Immature natural killer cell (primary cell): ENCODE measurements around the gene GLI3. TPM values are rescaled to one million over a fixed set of nuclear protein-coding genes. Genes with fewer than 3 reads are reported as not detected.

Experiments used
- DNase-seq, 3 donors: peaks; one replicate each; pipeline ENCODE4 v3.0.0; 2022; ENCODE audit warnings: mixed read lengths in 1 of 3
- H3K27ac Mint-ChIP-seq, 6 donors: one replicate each; pipeline ENCODE4 v1.8.0; 2020; ENCODE audit warnings: mixed read lengths in 6 of 6, mild to moderate bottlenecking in 5 of 6, inconsistent platforms in 4 of 6, moderate library complexity in 3 of 6
- H3K27me3 Mint-ChIP-seq, 3 donors: one replicate each; pipeline ENCODE4 v1.8.0; 2020 to 2021; ENCODE audit warnings: low read depth in 3 of 3, mild to moderate bottlenecking in 3 of 3, mixed read lengths in 3 of 3, moderate library complexity in 3 of 3, inconsistent platforms in 1 of 3
- H3K36me3 Mint-ChIP-seq, 3 donors: one replicate each; pipeline ENCODE4 v1.8.0; 2020; ENCODE audit warnings: mixed read lengths in 3 of 3, inconsistent platforms in 2 of 3, mild to moderate bottlenecking in 2 of 3
- H3K4me1 Mint-ChIP-seq, 2 donors: one replicate each; pipeline ENCODE4 v1.8.0; 2020; ENCODE audit warnings: inconsistent platforms in 2 of 2, mild to moderate bottlenecking in 2 of 2, mixed read lengths in 2 of 2, moderate library complexity in 1 of 2
- H3K4me3 Mint-ChIP-seq, 5 donors: one replicate each; pipeline ENCODE4 v1.8.0; 2020; ENCODE audit warnings: mild to moderate bottlenecking in 5 of 5, mixed read lengths in 5 of 5, inconsistent platforms in 3 of 5, moderate library complexity in 3 of 5
- H3K9me3 Mint-ChIP-seq, 6 donors: one replicate each; pipeline ENCODE4 v1.8.0; 2020; ENCODE audit warnings: mild to moderate bottlenecking in 6 of 6, mixed read lengths in 6 of 6, inconsistent platforms in 4 of 6, moderate library complexity in 3 of 6
- polyA plus RNA-seq, 3 donors: library from polyadenylated mRNA; unstranded; fragments of 300-500 nt; fragmentation: Illumina TruSeq; gene quantifications; one replicate each; pipeline ENCODE4 v1.2.3, GENCODE V29; 2021

GLI3 gene
- polyA plus RNA-seq, 3 donors from 2014 or later: 0.63 to 1.6 TPM; not detected in 1

DNA sequence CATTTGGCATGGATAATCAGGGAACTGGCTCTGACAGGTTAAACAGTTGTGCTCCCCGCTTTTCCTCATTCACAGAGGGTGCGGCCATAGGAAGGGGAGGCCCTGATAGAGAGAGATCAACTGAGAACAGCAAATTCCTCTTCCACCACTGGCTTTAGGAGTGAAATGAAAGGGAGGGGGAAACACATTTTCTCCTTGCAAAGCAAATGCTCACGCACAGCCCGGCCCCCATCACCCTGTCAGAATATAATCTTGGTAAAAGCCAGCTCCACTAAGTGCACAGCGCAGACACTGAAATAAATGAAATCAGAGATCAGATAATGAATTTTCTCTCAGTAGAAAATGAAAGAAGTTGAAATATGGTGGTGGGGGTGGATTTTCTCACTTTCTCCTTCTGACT, 187.2 kb downstream of the GLI3 start:
- H3K27ac Mint-ChIP-seq: peak overlapping the region in 1 of 6 donors; percentile 38
- H3K4me3 Mint-ChIP-seq: no peak overlapping the region
- H3K4me1 Mint-ChIP-seq: no peaks in the 10 kb centered on the region
- DNase-seq: no peak
- H3K9me3 Mint-ChIP-seq: no peaks in the 10 kb centered on the region
- H3K27me3 Mint-ChIP-seq: peaks cover 0 to 2% (median 0%) of the 10 kb centered on the region in 3 donors
- peaks cover 0 to 6% (median 0%) of the 10 kb centered on the region in 3 donors for H3K36me3 Mint-ChIP-seq

DNA sequence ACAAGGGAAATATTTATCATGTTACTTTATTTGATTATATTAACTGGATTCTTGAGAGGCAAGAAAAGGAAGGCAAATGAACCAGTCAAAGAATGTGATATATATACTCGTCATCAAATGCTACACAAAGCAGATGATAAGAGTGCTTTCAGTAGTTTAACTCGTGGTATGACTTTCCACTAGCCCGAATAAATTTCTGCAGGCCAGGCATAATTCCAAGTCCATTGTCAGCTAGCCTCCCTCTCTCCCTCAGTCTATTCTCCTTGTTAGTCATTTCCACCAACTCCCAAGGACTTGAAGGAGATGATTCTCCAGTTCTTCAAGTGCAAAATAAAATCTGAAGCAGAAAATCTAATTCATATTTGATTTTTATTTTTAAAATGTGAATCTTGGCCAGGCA, 190.5 kb downstream of the GLI3 start:
- Mint-ChIP-seq H3K36me3 (peaks cover 0 to 6% (median 0%) of the 10 kb centered on the region in 3 donors), H3K4me3 (no peak overlapping the region), H3K9me3 (no peaks in the 10 kb centered on the region), H3K27me3 (peaks cover 0 to 2% (median 0%) of the 10 kb centered on the region in 3 donors), H3K27ac (no peak overlapping the region), H3K4me1 (no peaks in the 10 kb centered on the region)
- no peak for DNase-seq

GRCh38 chr7:42045961-42046360, 191.0 kb downstream of the GLI3 start:
- peaks cover 0 to 2% (median 0%) of the 10 kb centered on the region in 3 donors for H3K27me3 Mint-ChIP-seq
- H3K36me3 Mint-ChIP-seq: peaks cover 0 to 6% (median 0%) of the 10 kb centered on the region in 3 donors
- no peaks in the 10 kb centered on the region for H3K4me1 Mint-ChIP-seq
- no peak overlapping the region for H3K27ac Mint-ChIP-seq
- DNase-seq: no peak
- no peak overlapping the region for H3K4me3 Mint-ChIP-seq
- H3K9me3 Mint-ChIP-seq: no peaks in the 10 kb centered on the region

GRCh38 chr7:42039921-42040320, 197.1 kb downstream of the GLI3 start:
- no peaks in the 10 kb centered on the region for H3K4me1 Mint-ChIP-seq
- no peak overlapping the region for H3K4me3 Mint-ChIP-seq

DNA sequence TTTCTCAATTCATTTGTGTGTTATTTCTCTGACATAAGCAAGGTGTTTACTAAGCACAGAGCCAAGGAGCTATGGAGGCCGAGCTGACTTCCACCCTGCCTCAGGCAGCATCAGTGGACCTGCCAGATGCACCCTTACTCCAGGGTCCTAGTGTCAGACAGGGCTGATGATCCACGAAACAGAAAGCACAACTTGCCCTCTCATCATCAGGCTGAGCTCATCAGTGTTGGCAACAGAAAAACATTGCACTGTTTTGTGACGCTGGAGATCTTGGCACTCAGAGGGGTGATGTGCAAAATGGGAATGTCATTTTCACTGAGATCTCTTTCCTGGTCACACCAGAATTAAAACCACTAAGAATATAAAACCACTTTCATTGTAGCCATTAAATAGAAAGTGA, 201.8 kb downstream of the GLI3 start:
- peaks cover 0 to 1% (median 0%) of the 10 kb centered on the region in 6 donors for H3K9me3 Mint-ChIP-seq

More at GRCh38 chr7:42039921-42040320, 197.1 kb downstream of the GLI3 start:
- no peak overlapping the region for H3K27ac Mint-ChIP-seq
- H3K36me3 Mint-ChIP-seq: no peaks in the 10 kb centered on the region
- DNase-seq: no peak
- H3K27me3 Mint-ChIP-seq: no peaks in the 10 kb centered on the region
- H3K9me3 Mint-ChIP-seq: peaks cover 0 to 2% (median 0%) of the 10 kb centered on the region in 6 donors

GRCh38 chr7:42033480-42033879, 203.5 kb downstream of the GLI3 start:
- H3K4me1 Mint-ChIP-seq: no peaks in the 10 kb centered on the region
- no peaks in the 10 kb centered on the region for H3K9me3 Mint-ChIP-seq
- no peak overlapping the region for H3K4me3 Mint-ChIP-seq
- H3K36me3 Mint-ChIP-seq: peaks cover 0 to 6% (median 0%) of the 10 kb centered on the region in 3 donors
- H3K27ac Mint-ChIP-seq: no peak overlapping the region
- no peaks in the 10 kb centered on the region for H3K27me3 Mint-ChIP-seq
- DNase-seq: no peak

More for the DNA sequence above, 201.8 kb downstream of the GLI3 start:
- no peaks in the 10 kb centered on the region for H3K27me3 Mint-ChIP-seq
- no peak overlapping the region for H3K27ac Mint-ChIP-seq
- no peak for DNase-seq
- H3K4me3 Mint-ChIP-seq: no peak overlapping the region
- H3K4me1 Mint-ChIP-seq: no peaks in the 10 kb centered on the region
- peaks cover 0 to 6% (median 0%) of the 10 kb centered on the region in 3 donors for H3K36me3 Mint-ChIP-seq

DNA sequence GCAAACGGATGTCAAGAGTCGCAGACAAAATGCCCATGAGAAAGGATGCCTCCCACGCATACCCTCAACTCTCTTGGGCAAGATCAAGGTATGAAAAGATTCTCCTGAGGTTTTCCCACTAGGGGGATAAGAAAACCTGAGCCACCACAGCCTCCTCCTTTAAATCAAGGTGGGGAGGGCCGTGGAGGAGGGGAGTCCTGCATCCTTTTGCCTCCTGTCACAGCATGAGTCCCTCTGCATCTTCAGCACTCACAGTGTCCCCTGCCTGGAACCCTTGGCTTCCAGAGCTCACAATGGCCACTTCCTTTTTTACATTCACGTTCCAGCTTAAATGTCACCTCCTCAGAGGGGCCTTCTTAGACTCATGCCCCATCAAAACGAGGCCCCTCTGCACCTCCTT, 207.6 kb downstream of the GLI3 start:
- Mint-ChIP-seq H3K36me3 (peaks cover 0 to 10% (median 0%) of the 10 kb centered on the region in 3 donors), H3K9me3 (no peaks in the 10 kb centered on the region), H3K27me3 (peaks cover 0 to 2% (median 0%) of the 10 kb centered on the region in 3 donors), H3K4me1 (no peaks in the 10 kb centered on the region), H3K4me3 (no peak overlapping the region), H3K27ac (peak overlapping the region in 1 of 6 donors; percentile 9)
- DNase-seq: no peak

DNA sequence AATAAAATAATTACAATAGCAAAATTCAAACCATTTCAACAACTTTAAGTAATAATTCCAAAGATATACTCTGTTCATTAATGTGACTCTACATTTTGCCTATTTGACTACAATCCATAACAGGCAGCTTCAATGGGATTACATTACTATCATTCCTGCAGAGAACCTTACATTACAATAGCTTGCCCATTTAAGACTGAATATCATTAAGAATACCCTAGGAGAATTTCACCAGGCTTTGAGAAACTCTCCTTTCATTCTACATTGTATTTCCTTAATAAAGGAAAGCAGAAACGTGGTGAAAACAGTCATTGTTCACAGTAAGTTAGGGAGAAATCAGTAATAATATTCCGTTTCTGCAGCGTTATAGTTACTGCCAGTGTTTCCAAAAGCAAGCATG, 209.5 kb downstream of the GLI3 start:
- Mint-ChIP-seq H3K4me3 (no peak overlapping the region), H3K27me3 (peaks cover 0 to 2% (median 0%) of the 10 kb centered on the region in 3 donors), H3K9me3 (no peaks in the 10 kb centered on the region), H3K27ac (no peak overlapping the region), H3K36me3 (peaks cover 0 to 3% (median 0%) of the 10 kb centered on the region in 3 donors), H3K4me1 (no peaks in the 10 kb centered on the region)
- DNase-seq: no peak

DNA sequence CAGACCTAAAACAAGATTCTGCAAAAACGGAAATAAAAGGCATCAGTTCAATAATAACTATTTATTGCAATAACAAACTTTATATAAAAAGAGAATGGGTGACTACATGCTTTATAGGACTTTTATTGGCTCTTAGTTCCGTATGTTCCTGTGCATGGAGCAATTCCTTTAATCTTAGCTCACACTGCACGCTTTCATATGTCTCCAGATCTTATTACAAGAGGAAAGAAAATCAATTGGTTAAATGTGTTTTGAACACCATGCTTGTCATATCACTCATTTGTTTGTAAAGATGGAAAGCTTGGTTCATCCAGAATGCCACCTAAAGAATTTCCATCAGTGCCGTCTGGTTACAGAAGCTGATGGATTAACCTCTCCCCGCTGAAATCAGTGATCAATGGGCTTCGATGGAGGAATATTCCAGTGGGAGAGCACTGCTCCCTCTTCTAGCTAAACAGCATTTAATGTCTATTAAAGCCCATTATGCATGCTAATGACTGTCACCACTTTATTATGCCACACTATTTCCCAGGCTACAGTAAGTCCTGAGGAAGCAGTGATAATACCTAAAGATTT, 210.3 kb downstream of the GLI3 start:
- peaks cover 0 to 2% (median 0%) of the 10 kb centered on the region in 3 donors for H3K27me3 Mint-ChIP-seq

GRCh38 chr7:42025635-42026375, 211.2 kb downstream of the GLI3 start:
- no peak for DNase-seq
- peaks cover 0 to 3% (median 0%) of the 10 kb centered on the region in 3 donors for H3K36me3 Mint-ChIP-seq
- H3K9me3 Mint-ChIP-seq: no peaks in the 10 kb centered on the region
- no peak overlapping the region for H3K4me3 Mint-ChIP-seq
- no peaks in the 10 kb centered on the region for H3K4me1 Mint-ChIP-seq
- peaks cover 0 to 4% (median 0%) of the 10 kb centered on the region in 3 donors for H3K27me3 Mint-ChIP-seq
- no peak overlapping the region for H3K27ac Mint-ChIP-seq

More for the DNA sequence above, 210.3 kb downstream of the GLI3 start:
- no peak overlapping the region for H3K27ac Mint-ChIP-seq
- H3K4me3 Mint-ChIP-seq: no peak overlapping the region
- peaks cover 0 to 3% (median 0%) of the 10 kb centered on the region in 3 donors for H3K36me3 Mint-ChIP-seq
- DNase-seq: no peak
- H3K4me1 Mint-ChIP-seq: no peaks in the 10 kb centered on the region
- no peaks in the 10 kb centered on the region for H3K9me3 Mint-ChIP-seq

DNA sequence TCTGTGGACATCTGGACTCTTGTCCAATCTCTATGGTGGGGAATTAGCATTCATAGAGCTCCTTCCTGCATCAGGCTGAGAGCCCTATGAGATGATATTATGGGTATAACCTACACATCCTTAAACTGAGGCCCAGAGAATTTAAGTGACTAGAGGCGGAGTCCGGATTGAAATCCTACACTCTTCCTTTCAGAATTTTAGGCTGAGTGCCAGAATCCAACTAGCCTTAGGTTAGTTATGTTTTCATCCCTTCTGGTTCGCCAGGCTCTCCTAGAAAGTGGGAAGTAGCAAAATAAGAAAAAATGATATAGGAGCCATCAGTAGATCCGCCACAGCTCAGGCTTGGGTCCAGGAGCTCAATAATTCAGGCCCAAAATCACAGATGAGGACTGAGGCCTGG, 212.5 kb downstream of the GLI3 start:
- Mint-ChIP-seq H3K27ac (no peak overlapping the region), H3K4me3 (no peak overlapping the region), H3K9me3 (no peaks in the 10 kb centered on the region), H3K27me3 (peaks cover 0 to 4% (median 0%) of the 10 kb centered on the region in 3 donors), H3K36me3 (peaks cover 0 to 3% (median 0%) of the 10 kb centered on the region in 3 donors), H3K4me1 (no peaks in the 10 kb centered on the region)
- no peak for DNase-seq

GRCh38 chr7:42023262-42023661, 213.7 kb downstream of the GLI3 start:
- peaks cover 0 to 3% (median 0%) of the 10 kb centered on the region in 3 donors for H3K36me3 Mint-ChIP-seq

DNA sequence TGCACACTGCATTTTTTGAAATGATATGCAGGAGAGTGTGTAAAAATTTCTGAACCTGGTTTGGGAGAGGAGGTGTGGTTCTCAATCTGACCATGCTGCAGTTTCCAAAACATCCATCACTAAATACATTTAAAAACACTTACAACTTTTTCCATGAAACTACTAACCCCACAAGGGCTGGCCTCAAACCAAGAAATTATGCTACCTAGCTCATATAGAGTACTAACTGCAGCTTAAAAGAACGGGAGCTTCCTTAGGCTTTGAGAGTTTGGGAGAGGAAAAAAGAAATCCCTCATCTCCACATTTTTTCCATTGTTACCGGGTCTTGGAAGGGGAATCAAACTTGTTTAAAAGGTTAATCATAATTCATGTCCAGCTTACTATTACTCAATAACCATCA, 214.2 kb downstream of the GLI3 start:
- Mint-ChIP-seq H3K9me3 (no peaks in the 10 kb centered on the region), H3K4me3 (no peak overlapping the region), H3K36me3 (peaks cover 0 to 3% (median 0%) of the 10 kb centered on the region in 3 donors), H3K27me3 (peaks cover 0 to 4% (median 2%) of the 10 kb centered on the region in 3 donors), H3K4me1 (peaks cover 0 to 5% of the 10 kb centered on the region in 2 donors), H3K27ac (no peak overlapping the region)
- no peak for DNase-seq

More at GRCh38 chr7:42023262-42023661, 213.7 kb downstream of the GLI3 start:
- H3K9me3 Mint-ChIP-seq: no peaks in the 10 kb centered on the region
- H3K4me1 Mint-ChIP-seq: no peaks in the 10 kb centered on the region
- no peak for DNase-seq
- H3K4me3 Mint-ChIP-seq: no peak overlapping the region
- H3K27me3 Mint-ChIP-seq: peaks cover 0 to 4% (median 2%) of the 10 kb centered on the region in 3 donors
- H3K27ac Mint-ChIP-seq: no peak overlapping the region

DNA sequence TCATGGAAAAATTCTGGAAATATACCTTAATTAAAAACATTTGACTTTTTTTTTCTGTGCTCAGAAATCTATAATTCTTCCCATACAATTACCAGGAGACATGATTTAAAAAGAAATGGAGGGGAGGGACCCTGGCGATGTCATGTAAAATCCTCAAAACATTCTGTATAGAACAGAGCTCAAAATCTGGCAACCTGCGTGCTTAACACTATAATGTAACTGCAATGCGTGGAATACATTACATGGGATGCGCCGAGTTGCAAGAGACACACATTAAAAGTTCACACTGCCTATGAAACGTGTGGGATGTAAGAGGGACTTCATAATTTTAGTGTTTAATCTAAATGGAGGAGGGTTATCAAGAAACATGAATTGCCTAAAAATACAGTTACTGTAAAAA, 215.0 kb downstream of the GLI3 start:
- H3K4me3 Mint-ChIP-seq: no peak overlapping the region
- peaks cover 0 to 4% (median 2%) of the 10 kb centered on the region in 3 donors for H3K27me3 Mint-ChIP-seq
- H3K27ac Mint-ChIP-seq: peak overlapping the region in 1 of 6 donors; percentile 19
- H3K9me3 Mint-ChIP-seq: no peaks in the 10 kb centered on the region
- H3K4me1 Mint-ChIP-seq: peaks cover 0 to 12% of the 10 kb centered on the region in 2 donors
- no peak for DNase-seq
- H3K36me3 Mint-ChIP-seq: peaks cover 0 to 3% (median 0%) of the 10 kb centered on the region in 3 donors
